Activated T-cell treated with anti-CD3 and anti-CD28 coated beads for 1 hour (primary cell): ENCODE results near the gene CNIH3.

Experiments used
- DNase-seq: peaks from one replicate; pipeline ENCODE4 v3.0.0-alpha.2; 2020; ENCODE audit warnings: low read depth

CNIH3 gene

DNA sequence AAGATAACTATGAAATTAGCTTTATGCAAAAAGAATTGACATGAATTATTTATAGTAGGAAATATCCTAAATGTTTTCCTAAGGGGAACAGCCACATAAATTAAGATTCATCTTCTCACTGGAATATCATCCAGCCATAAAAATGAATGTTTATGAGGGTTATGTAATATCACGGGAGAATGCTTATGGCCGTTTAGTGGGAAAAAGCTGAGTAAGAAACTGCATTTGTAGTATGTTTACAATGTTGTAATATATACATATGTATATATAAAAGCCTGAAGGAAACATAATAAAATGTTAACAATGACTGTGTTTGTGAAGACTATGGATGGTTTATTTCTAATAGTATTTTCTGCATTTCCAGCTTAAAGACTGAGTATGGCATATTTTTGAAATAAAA is 161.1 kb downstream of the CNIH3 start:
- DNase-seq, result no peak

DNA sequence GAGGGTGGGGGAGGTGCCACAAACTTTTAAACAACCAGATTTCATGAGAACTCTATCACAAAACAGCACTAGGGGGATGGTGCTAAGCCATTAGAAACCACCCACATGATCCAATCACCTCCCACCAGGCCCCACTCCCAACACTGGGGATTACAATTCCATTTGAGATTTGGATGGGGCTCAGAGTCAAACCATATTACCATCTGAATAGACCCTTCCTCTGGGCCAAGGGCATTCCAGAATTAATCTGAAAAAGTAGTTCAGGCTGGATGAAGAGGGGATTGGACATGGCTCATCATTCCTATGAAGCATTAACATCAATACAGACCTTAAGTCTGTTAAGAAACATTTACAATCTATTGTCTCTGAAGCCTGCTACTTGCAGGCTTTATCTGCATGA is 163.4 kb downstream of the CNIH3 start:
- no peak for DNase-seq

- no peak for DNase-seq
Observed at GRCh38 chr1:224780736-224781135, 164.6 kb downstream of the CNIH3 start.

- no peak for DNase-seq
Observed at GRCh38 chr1:224781800-224782199, 165.7 kb downstream of the CNIH3 start.

DNA sequence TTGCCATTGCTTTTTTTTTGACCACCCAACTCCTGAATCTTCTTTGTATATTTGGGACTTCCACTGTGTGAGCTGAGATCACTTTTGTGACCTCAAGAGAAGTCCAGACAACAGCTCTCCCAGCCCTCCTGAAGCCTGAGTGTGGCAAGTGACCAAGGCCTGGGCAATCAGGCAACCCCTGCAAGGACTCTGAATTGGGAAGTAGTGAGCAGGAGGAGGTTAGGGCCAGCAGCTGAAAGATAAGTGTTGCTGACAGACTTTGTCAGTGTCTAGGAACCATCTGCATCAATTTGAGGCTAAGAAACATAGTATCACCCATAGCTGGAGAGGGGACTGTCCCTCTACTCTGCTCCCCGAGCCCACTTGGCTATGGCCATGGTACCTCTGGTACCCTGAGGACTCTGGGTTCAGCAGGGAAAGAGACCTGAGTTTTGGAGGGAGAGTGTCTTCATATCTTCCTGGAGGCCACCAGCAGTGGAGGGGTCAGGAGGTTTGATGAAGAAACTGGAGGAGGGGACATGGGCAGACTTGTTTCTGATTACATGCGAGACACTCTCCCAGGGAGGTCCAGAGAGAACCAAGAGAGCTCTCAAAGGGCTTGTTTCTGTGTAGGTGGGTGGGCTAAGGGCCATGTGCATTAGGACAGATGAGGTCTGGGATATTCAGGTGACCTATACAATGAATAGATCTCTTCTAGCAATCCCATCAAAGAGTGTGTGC is 166.3 kb downstream of the CNIH3 start:
- no peak for DNase-seq

DNA sequence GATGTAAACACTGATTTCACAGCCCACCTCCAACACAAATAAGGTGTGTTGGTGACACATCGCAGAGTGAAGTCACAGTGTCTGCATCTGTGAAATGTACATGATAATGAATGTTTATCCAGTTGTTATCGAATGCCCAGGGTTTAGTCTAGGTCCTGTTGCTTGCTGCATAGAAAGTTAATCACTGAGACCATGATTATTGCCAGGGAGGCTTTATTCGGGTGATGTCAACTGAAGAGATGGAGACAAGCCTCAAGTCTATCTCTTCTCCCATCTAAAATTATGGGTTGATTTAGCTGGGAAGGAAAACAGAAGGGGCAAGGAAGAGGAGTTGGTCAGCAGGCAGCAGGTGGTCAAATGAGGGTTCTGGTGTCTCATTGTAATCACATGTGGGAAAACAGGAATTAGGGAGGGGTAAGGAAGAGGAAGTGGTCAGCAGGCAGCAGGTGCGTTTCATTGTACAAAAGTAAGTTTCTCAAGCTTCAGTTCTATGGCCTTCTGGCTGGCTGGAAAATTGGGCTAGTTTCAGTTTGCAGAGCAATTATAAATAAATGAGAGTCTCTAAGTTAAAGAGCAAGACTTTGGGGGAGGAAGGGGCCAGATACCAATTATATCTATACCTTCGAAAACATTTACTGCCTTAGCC is 167.0 kb downstream of the CNIH3 start:
- no peak for DNase-seq

GRCh38 chr1:224784265-224785039 is 168.3 kb downstream of the CNIH3 start:
- no peak for DNase-seq

DNA sequence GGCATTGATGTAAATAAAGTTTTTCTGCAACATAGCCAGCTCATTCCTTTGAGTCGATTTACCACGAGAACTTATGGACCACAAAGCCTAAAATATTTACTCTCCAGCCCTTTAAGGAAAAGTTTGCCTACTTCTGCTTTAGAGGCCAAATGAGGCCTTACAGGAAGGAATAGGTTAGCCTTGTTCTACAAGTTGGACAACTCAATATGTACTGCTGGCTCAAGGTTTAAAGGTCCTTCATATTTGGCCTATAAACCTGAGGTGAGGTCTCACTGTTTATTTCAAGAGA is 168.9 kb downstream of the CNIH3 start:
- DNase-seq, result no peak

DNA sequence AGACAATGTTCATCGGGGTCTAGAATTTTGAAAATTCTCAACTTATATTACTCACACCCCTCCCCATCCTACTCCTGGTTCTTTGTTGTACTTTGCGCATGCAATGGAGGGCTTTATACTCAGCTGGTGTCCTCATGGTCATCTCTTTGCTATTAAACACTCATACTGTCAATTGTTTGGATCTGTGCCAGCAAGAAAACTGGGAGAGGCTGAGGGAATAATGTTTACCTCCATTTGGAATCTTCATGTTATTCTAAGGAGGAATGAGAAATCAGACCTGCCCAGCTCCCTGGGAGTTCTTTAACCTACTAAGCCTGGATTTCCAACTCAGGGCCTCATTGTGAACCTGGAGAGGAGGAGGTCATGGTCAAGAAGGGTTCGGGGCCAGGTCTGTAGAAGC is 169.5 kb downstream of the CNIH3 start:
- DNase-seq, result no peak

GRCh38 chr1:224786533-224787250 is 170.6 kb downstream of the CNIH3 start:
- no peak for DNase-seq

DNA sequence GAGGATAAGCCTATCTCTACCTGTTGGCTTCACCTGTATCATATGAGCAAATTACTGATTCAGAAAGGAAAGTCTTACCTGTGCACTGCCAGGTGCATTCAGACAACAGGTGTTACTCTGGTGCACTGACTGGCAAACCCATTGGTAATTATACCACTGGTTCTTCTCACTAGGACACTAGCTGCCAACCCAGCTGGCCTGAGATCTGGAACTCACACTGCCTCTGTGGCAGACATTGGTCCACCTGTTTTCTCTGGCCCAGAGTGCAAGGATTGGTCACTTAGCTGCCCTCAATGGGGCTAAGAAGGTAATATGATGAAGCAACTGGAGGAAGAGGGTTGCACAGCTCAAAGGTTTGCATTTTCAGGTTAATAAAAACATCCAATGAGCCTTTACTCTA is 173.2 kb downstream of the CNIH3 start:
- DNase-seq, result no peak
